ENCODE results near the gene ST6GALNAC1.

- no peak for TF ChIP-seq E2F6 (IDR thresholded peaks at IDR 0.05)
- TF ChIP-seq EZH2 (IDR thresholded peaks at IDR 0.05; ENCODE audit: low read depth, low read length, severe bottlenecking), result no peak
- TF ChIP-seq EP300 (IDR thresholded peaks at IDR 0.05; ENCODE audit: borderline replicate concordance in 1 of 2, low read depth in 2 of 2, low read length in 2 of 2), result no peak
- TF ChIP-seq, protein P1, sequence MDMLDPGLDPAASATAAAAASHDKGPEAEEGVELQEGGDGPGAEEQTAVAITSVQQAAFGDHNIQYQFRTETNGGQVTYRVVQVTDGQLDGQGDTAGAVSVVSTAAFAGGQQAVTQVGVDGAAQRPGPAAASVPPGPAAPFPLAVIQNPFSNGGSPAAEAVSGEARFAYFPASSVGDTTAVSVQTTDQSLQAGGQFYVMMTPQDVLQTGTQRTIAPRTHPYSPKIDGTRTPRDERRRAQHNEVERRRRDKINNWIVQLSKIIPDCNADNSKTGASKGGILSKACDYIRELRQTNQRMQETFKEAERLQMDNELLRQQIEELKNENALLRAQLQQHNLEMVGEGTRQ (IDR thresholded peaks at IDR 0.05; ENCODE audit: low read length), result no peak
- no peak for TF ChIP-seq SIN3A (conservative IDR thresholded peaks at IDR 0.05 in 1 of 2, IDR thresholded peaks at IDR 0.05 in 1 of 2; ENCODE audit: low read depth in 1 of 2, low read length in 2 of 2)
- TF ChIP-seq CTCF (IDR thresholded peaks at IDR 0.05; ENCODE audit: control extremely low read depth in 1 of 3, insufficient read depth in 1 of 3, low read depth in 1 of 3, low read length in 3 of 3), result no peak
- TF ChIP-seq CBX5 (IDR thresholded peaks at IDR 0.05; ENCODE audit: low read depth, low read length), result no peak
- no peak for TF ChIP-seq CBX8 (IDR thresholded peaks at IDR 0.05; ENCODE audit: borderline replicate concordance, low read depth, low read length)
- TF ChIP-seq RAD21 (IDR thresholded peaks at IDR 0.05 in 1 of 2, conservative IDR thresholded peaks at IDR 0.05 in 1 of 2; ENCODE audit: low read depth in 2 of 2, low read length in 2 of 2), result no peak
Observed at GRCh38 chr17:76611758-76612157, 31.8 kb downstream of the ST6GALNAC1 start.
